T-helper 1 cell treated with Interleukin-12 subunit alpha and Interleukin-12 subunit beta and Interleukin-4 antibody, amounts not matched to agents 30 μg/mL and 1 μg/mL, for 36 hours (primary cell): ENCODE data around the gene ARL5C.
"Not testable (repeated sequence)": the region's sequence is repeated elsewhere in the genome, so short reads cannot be mapped to it uniquely, and the experiment has no call there.

Experiments
- H3K27ac Mint-ChIP-seq: one replicate; pipeline ENCODE4 v1.8.0; 2021; ENCODE audit warnings: mild to moderate bottlenecking, mixed read lengths
- H3K27me3 Mint-ChIP-seq: one replicate; pipeline ENCODE4 v1.8.0; 2021; ENCODE audit warnings: low read depth, mixed read lengths
- H3K36me3 Mint-ChIP-seq: one replicate; pipeline ENCODE4 v1.8.0; 2021; ENCODE audit warnings: low read depth, mixed read lengths
- H3K4me1 Mint-ChIP-seq: one replicate; pipeline ENCODE4 v1.8.0; 2021; ENCODE audit warnings: low read depth, mixed read lengths
- H3K4me3 Mint-ChIP-seq: one replicate; pipeline ENCODE4 v1.8.0; 2021; ENCODE audit warnings: mild to moderate bottlenecking, moderate library complexity, mixed read lengths
- H3K9me3 Mint-ChIP-seq: one replicate; pipeline ENCODE4 v1.8.0; 2021; ENCODE audit warnings: mixed read lengths

Gene ARL5C

GRCh38 chr17:39129544-39129943 is 36.4 kb downstream of the ARL5C start:
- not testable (repeated sequence) for H3K36me3 Mint-ChIP-seq, H3K27ac Mint-ChIP-seq, H3K4me3 Mint-ChIP-seq, H3K4me1 Mint-ChIP-seq, H3K27me3 Mint-ChIP-seq, H3K9me3 Mint-ChIP-seq

- no peak overlapping the region for H3K27ac Mint-ChIP-seq
- H3K36me3 Mint-ChIP-seq, result no peaks in the 10 kb centered on the region
- H3K27me3 Mint-ChIP-seq, result no peaks in the 10 kb centered on the region
- H3K4me1 Mint-ChIP-seq, result no peaks in the 10 kb centered on the region
- no peaks in the 10 kb centered on the region for H3K9me3 Mint-ChIP-seq
- H3K4me3 Mint-ChIP-seq, result no peak overlapping the region
These were observed 39.5 kb downstream of the ARL5C start for GRCh38 chr17:39126436-39126835.

GRCh38 chr17:39125143-39125875 is 40.7 kb downstream of the ARL5C start:
- H3K27ac Mint-ChIP-seq, result no peak overlapping the region
- no peaks in the 10 kb centered on the region for H3K27me3 Mint-ChIP-seq
- H3K36me3 Mint-ChIP-seq, result no peaks in the 10 kb centered on the region

GRCh38 chr17:39123627-39124026 is 42.3 kb downstream of the ARL5C start:
- Mint-ChIP-seq H3K4me1 (no peaks in the 10 kb centered on the region), H3K27ac (no peak overlapping the region), H3K27me3 (no peaks in the 10 kb centered on the region), H3K4me3 (no peak overlapping the region), H3K9me3 (no peaks in the 10 kb centered on the region), H3K36me3 (no peaks in the 10 kb centered on the region)

More at GRCh38 chr17:39125143-39125875, 40.7 kb downstream of the ARL5C start:
- Mint-ChIP-seq H3K4me3 (no peak overlapping the region), H3K9me3 (no peaks in the 10 kb centered on the region), H3K4me1 (no peaks in the 10 kb centered on the region)

- H3K27ac Mint-ChIP-seq, result no peak overlapping the region
- H3K9me3 Mint-ChIP-seq, result no peaks in the 10 kb centered on the region
- H3K4me3 Mint-ChIP-seq, result no peak overlapping the region
- H3K27me3 Mint-ChIP-seq, result no peaks in the 10 kb centered on the region
- H3K36me3 Mint-ChIP-seq, result no peaks in the 10 kb centered on the region
- H3K4me1 Mint-ChIP-seq, result no peaks in the 10 kb centered on the region
These were observed 43.0 kb downstream of the ARL5C start for GRCh38 chr17:39122991-39123390.

- not testable (repeated sequence) for H3K9me3 Mint-ChIP-seq, H3K36me3 Mint-ChIP-seq, H3K27ac Mint-ChIP-seq, H3K4me3 Mint-ChIP-seq, H3K4me1 Mint-ChIP-seq, H3K27me3 Mint-ChIP-seq
These were observed 44.0 kb downstream of the ARL5C start for GRCh38 chr17:39121919-39122318.

- peaks cover 3% of the 10 kb centered on the region for H3K27me3 Mint-ChIP-seq
- H3K4me1 Mint-ChIP-seq, result no peaks in the 10 kb centered on the region
- no peaks in the 10 kb centered on the region for H3K9me3 Mint-ChIP-seq
- no peaks in the 10 kb centered on the region for H3K36me3 Mint-ChIP-seq
- no peak overlapping the region for H3K27ac Mint-ChIP-seq
- H3K4me3 Mint-ChIP-seq, result no peak overlapping the region
These were observed 47.1 kb downstream of the ARL5C start for GRCh38 chr17:39118674-39119419.

GRCh38 chr17:39116224-39116623 is 49.7 kb downstream of the ARL5C start:
- no peak overlapping the region for H3K4me3 Mint-ChIP-seq

GRCh38 chr17:39115135-39115534 is 50.8 kb downstream of the ARL5C start:
- Mint-ChIP-seq H3K27ac (no peak overlapping the region), H3K4me1 (no peaks in the 10 kb centered on the region), H3K4me3 (no peak overlapping the region), H3K27me3 (peaks cover 3% of the 10 kb centered on the region), H3K36me3 (no peaks in the 10 kb centered on the region), H3K9me3 (no peaks in the 10 kb centered on the region)

More at GRCh38 chr17:39116224-39116623, 49.7 kb downstream of the ARL5C start:
- peaks cover 3% of the 10 kb centered on the region for H3K27me3 Mint-ChIP-seq
- no peak overlapping the region for H3K27ac Mint-ChIP-seq
- H3K36me3 Mint-ChIP-seq, result no peaks in the 10 kb centered on the region
- H3K4me1 Mint-ChIP-seq, result no peaks in the 10 kb centered on the region
- H3K9me3 Mint-ChIP-seq, result no peaks in the 10 kb centered on the region

- Mint-ChIP-seq H3K27me3 (peaks cover 3% of the 10 kb centered on the region), H3K9me3 (no peaks in the 10 kb centered on the region), H3K27ac (no peak overlapping the region), H3K4me3 (no peak overlapping the region), H3K4me1 (no peaks in the 10 kb centered on the region), H3K36me3 (no peaks in the 10 kb centered on the region)
These were observed 51.2 kb downstream of the ARL5C start for GRCh38 chr17:39114723-39115122.

- Mint-ChIP-seq H3K36me3 (no peaks in the 10 kb centered on the region), H3K27ac (no peak overlapping the region), H3K9me3 (no peaks in the 10 kb centered on the region), H3K4me3 (no peak overlapping the region), H3K27me3 (peaks cover 3% of the 10 kb centered on the region), H3K4me1 (no peaks in the 10 kb centered on the region)
These were observed 52.1 kb downstream of the ARL5C start for GRCh38 chr17:39113871-39114270.

- Mint-ChIP-seq H3K27ac (no peak overlapping the region), H3K27me3 (peaks cover 8% of the 10 kb centered on the region), H3K4me1 (no peaks in the 10 kb centered on the region), H3K9me3 (no peaks in the 10 kb centered on the region), H3K36me3 (no peaks in the 10 kb centered on the region), H3K4me3 (no peak overlapping the region)
These were observed 55.4 kb downstream of the ARL5C start for GRCh38 chr17:39110435-39111136.

GRCh38 chr17:39108461-39109375 is 57.2 kb downstream of the ARL5C start:
- H3K27ac Mint-ChIP-seq, result no peak overlapping the region
- no peak overlapping the region for H3K4me3 Mint-ChIP-seq
- no peaks in the 10 kb centered on the region for H3K36me3 Mint-ChIP-seq
- H3K27me3 Mint-ChIP-seq, result peaks cover 4% of the 10 kb centered on the region
- H3K9me3 Mint-ChIP-seq, result no peaks in the 10 kb centered on the region
- H3K4me1 Mint-ChIP-seq, result no peaks in the 10 kb centered on the region

- Mint-ChIP-seq H3K27ac (no peak overlapping the region), H3K4me1 (no peaks in the 10 kb centered on the region), H3K4me3 (no peak overlapping the region), H3K9me3 (no peaks in the 10 kb centered on the region), H3K36me3 (no peaks in the 10 kb centered on the region), H3K27me3 (peaks cover 4% of the 10 kb centered on the region)
These were observed 58.0 kb downstream of the ARL5C start for GRCh38 chr17:39107973-39108372.
